ENCODE data around the gene MLH3.

The MLH3 gene

DNA sequence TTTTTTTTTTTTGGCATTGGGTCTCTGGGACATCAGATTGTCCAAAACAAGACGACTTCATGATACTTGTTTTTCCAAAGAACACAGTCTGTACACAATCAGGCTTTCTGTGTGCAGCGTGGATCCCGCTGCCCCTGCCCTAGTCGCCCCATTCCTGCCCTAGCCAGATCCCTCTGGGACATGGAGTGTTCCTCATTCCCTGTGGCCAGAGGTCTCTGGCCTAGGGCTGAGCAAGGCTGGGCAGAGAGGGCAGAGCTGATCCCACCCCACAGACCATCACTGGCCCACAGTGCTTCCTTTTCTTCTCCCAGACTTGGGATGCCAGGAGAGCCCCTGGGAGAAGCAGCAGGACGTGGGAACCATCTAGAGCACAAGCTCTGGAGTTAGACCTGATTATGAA is 69.4 kb downstream of the MLH3 start:
- DNase-seq = no peak

- DNase-seq = no peak
Measured at GRCh38 chr14:74981462-74981782, 69.8 kb downstream of the MLH3 start.

- no peak for DNase-seq
Measured at GRCh38 chr14:74980731-74981461, 70.4 kb downstream of the MLH3 start.

DNA sequence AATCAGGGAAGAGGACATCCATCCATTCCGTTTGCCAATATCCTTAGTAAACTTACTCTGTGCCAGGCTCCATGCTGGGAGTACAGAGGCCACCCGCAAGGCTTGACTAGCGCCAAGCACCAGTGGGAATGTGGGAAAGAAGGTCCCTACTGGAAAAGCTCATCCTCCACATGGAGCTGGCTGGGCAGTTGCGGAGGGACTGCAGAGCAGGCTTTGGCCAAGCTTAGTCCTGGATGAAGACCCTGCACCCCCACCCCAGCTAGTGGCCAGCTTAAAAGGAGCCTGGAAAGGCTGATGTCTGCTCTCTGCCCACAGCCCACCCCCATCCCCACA is 70.9 kb downstream of the MLH3 start:
- DNase-seq = no peak

- no peak for DNase-seq
Measured at GRCh38 chr14:74979442-74980397, 71.5 kb downstream of the MLH3 start.

DNA sequence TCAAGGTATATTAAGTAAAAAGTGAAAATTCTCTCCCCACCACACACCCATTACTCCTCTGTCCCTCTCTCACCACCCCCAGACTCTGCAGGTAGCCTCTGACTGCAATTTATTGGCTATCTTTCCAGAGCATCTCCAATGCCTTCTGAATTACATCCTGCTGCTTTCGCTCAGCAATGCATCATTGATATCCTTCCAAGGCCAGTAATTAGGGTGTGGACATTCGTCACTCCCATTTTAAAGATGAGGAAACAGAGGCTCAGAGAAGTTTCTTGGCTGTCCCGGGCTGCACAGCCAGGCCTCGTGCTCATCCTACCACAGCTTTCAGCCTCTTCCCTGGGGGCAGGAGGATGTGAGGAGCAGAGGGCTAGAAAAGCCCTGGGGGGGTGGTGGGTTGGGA is 72.2 kb downstream of the MLH3 start:
- no peak for DNase-seq

GRCh38 chr14:74978416-74978947 is 72.8 kb downstream of the MLH3 start:
- no peak for DNase-seq

DNA sequence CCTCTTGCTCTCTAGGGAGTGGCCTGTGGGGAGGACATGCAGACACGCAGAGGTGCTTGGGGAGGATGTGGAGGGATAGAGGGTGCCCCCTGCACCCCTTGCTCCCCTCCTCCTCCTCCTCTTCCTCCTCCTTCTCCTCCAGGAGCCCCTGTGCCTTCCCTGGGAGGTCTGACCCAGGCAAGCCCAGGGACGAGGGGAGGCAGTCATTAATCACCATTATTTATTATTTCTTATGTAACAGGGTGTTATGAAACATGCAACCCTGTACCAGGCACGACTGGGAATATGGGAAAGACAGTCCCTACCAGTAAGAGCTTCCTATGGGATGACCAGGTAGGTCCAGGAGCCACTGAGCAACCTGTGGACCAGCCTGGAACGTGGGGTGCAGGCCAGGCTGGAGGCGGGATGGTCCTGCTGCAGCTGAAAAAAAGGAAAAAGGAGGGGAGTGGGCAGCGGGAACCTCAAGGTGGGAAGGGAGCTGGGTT is 73.3 kb downstream of the MLH3 start:
- no peak for DNase-seq

DNA sequence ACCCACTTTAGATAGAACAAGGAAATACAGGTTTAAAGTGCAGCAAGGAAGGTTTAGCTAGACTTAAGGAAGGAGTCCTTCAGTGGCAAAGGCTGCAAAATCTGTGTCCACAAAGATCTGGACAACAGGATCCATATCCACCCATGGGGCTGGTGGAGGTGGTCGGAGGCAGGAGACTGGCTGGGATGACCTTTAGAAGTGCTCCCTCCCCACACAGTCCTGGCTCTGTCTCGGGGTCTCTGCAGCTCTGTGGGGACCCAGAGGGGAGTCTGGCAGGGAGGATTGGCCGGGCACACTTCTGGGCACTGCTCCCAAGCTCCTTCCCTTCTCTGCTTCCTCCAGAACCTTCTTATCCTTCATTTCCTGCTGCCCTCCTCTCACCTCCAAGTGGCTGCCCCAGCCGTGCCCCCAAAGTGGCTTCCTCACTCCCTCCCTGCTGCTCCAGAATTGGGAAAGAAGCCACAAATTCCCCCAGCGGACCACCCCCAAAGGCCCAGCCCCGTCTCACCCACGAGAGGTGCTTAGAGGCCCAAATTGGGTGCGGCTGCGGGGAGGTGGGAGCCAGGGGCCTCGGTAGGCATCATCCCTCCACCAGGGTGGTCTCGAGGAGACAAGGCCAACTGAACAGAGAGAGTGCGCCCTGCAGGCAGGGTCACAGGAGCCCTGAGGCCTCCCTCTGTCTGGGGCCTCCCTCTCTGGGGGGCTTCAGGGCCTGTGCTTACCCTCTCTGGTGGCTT is 73.9 kb downstream of the MLH3 start:
- DNase-seq = no peak

GRCh38 chr14:74976264-74977113 is 74.8 kb downstream of the MLH3 start:
- DNase-seq = no peak

- no peak for DNase-seq
Measured at GRCh38 chr14:74975059-74975810, 76.0 kb downstream of the MLH3 start.

DNA sequence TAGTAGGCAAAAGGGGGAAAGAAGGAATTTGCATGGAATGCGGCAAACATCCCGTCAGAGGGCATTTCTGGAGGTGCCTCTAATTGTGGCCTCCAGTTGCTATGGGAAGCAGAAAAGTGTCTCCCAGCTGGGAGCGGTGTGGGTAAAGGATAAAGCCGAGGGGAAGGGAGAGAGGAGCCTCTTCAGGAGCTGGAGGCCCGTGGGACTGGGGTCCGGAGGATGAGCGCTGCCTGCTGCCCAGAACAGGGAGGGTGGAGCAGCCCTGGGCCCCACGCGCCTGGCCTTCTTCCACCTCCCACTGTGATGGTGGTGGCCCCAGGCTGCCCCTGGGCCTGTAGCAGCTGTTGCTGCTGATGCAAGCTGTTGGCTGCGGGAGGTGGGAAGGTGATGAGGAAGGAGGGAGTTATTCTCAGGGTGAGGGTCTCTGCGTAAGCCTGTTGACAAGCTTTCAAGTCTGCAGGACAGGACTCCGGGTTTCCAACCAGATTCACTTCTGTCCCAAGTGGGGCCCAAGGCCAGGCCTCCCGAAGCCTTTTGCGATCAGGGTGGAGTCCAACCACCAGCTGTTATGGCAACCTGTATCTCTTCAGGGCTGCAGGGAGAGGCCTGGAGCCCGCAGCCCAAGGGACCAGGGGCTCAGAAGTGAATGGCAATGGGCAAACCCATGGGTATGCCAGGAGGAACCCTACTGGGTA is 76.8 kb downstream of the MLH3 start:
- DNase-seq = no peak

DNA sequence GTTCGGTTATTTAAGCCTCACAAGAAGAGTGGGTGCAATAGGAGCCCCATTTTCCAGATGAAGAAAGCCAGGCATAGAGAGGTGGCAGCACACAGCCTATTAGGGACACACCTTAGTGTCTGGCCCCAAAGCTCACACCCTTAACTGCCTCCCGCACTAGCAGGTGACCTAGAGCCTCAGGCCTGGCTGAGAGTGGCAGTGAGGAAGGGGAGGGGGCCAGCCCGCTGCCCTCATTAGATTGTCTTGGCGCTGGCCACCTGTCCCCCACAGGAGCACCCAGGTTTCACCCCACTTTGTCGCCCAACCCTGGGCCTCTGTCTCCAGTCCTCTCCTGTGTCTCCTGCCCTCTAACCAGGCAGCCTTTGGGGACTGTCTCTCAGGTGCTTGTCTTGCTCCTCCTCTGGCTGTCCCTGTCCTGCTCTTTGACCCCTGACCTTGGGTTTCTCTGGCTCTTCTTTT is 77.3 kb downstream of the MLH3 start:
- no peak for DNase-seq

DNA sequence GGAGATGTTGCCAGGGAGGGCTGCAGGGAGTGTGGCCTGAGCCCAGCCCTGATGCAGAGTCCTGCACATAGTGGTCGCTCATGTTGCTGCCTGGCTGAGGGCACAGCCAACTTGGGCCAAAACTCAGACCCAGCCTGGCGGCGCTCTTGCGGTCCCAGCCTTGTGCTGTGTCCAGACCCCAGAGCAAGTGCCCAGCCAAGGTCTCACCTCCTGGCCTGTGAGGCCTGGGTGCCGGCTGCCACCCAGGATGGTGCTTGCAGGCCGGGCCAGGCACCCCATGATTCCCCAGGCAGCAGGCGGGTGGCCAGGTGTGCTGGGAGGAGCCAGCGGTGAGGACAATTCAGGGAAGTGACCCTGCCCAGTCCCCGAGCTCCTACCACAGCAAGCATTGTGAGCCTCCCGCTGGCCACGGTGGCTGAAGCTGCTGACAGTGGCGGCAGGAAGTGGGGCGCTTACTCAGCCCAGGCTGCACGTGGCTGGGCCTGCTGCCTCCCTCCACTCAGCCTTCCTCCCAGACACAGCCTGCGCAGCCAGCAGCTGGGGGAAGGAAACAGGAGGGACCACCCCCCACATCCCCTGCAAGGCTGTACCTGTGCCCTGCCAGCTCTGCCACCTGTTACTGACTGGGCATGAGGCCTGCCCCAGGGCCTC is 78.1 kb downstream of the MLH3 start:
- DNase-seq = no peak

GRCh38 chr14:74968811-74969210 is 82.5 kb downstream of the MLH3 start:
- DNase-seq = no peak

DNA sequence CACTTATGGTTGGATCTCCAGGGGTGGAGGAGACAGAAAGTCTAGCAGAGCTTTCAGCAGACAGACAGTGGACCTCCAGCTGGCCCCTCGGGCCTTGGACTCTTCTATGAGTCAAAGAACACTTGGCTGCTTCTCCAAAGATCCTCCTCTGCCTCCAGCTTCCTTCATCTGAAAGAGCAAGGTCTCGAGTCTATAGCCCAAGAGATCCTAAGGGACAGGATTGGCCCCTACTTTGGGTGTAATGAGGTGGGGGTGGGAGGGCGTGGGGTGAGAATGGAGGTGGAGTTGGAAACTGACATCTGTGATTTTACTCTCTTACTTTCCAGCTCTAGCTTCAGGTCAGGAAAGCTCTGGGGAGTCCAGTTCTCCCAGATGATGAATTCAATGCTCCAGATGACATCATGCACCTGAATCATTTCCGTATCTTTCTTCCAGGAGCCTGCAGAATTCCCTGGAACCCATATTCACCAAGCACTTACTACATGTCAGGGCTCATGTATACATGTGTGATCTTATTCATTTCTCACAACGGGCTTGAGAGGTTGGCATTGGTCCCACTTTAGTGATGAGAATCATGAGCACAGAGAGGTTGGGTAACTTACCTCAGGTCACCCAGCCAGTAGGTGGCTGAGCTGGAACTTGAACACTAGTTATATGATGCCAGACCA is 85.6 kb downstream of the MLH3 start:
- no peak for DNase-seq

- no peak for DNase-seq
Measured at GRCh38 chr14:74964787-74965485, 86.3 kb downstream of the MLH3 start.

Measured in midbrain (tissue), 1 donor.